GM12878 (cell line): ENCODE results near the gene ALDH1A2. TPM values are rescaled to one million over a fixed set of nuclear protein-coding genes. Genes with fewer than 3 reads are reported as not detected.

Experiments
- ATAC-seq: fragments of 200-7000 bp; cut with Tn5 transposase; 3 replicates; pipeline ENCODE4 v1.9.1; 2020; ENCODE audit warnings: mild to moderate bottlenecking, moderate library complexity
- BruUV-seq: library from RNA; stranded (reverse); fragments of 400-500 nt; replicated peaks from 2 replicates; lab custom pipeline; 2021; lab: Mats Ljungman, UMichigan
- CTCF ChIA-PET: fragments of 300-600 bp; sonication (Branson Sonifier 250); formaldehyde crosslinking; extraction: SDS; loops from one replicate; lab custom pipeline; 2021; ENCODE audit warnings: inconsistent platforms; lab: Yijun Ruan, JAX
- POLR2A ChIA-PET: fragments of 350-600 bp; formaldehyde crosslinking; extraction: SDS; loops from one replicate; lab custom pipeline; 2021; ENCODE audit warnings: inconsistent platforms; lab: Charles Lee
- RAD21 ChIA-PET: fragments of 300-600 bp; sonication (Branson Sonifier 250); formaldehyde crosslinking; loops from one replicate; lab custom pipeline; 2023; ENCODE audit warnings: antibody characterized with exemption; ENCODE audit not compliant: unreplicated experiment; lab: Charles Lee
- SMC1A ChIA-PET: fragments of 300-600 bp; sonication (Branson Sonifier 250); formaldehyde crosslinking; loops from one replicate; lab custom pipeline; 2023; ENCODE audit not compliant: unreplicated experiment, uncharacterized antibody; lab: Charles Lee
- DNase-seq: peaks from one replicate; pipeline ENCODE4 v3.0.0-alpha.2; 2011; ENCODE audit warnings: low read depth, low spot score
- FAIRE-seq: peaks from 3 replicates; lab custom pipeline; 2011; peaks lifted over from hg19 to GRCh38; lab: Jason Lieb, UNC
- H2AFZ ChIP-seq: 2 replicates; pipeline ENCODE4 v1.6.0; 2011; ENCODE audit warnings: low read depth, low read length, control low read depth; ENCODE audit not compliant: control insufficient read depth
- H3K27ac ChIP-seq: 2 replicates; pipeline ENCODE4 v1.5.1; 2011; ENCODE audit warnings: control low read depth; ENCODE audit not compliant: control insufficient read depth, insufficient read depth
- H3K27me3 ChIP-seq, 2 experiments: replicated peaks in 1 of 2; 2 replicates each; pipeline versions ENCODE4 v1.6.0 to v1.6.1; 2011; ENCODE audit warnings: low read length in 1 of 2; ENCODE audit not compliant: control insufficient read depth in 2 of 2, insufficient read depth in 2 of 2
- H3K36me3 ChIP-seq, 2 experiments: 2 replicates each; pipeline ENCODE4 v1.5.1; 2011; ENCODE audit warnings: low read length in 1 of 2; ENCODE audit not compliant: control insufficient read depth in 2 of 2, insufficient read depth in 2 of 2
- H3K4me1 ChIP-seq: 2 replicates; pipeline ENCODE4 v1.6.1; 2011; ENCODE audit warnings: mild to moderate bottlenecking, low read length, moderate library complexity, mixed read lengths; ENCODE audit not compliant: control insufficient read depth, insufficient read depth
- H3K4me2 ChIP-seq: 2 replicates; pipeline ENCODE4 v1.6.0; 2011; ENCODE audit warnings: control low read depth; ENCODE audit not compliant: control insufficient read depth, insufficient read depth
- H3K4me3 ChIP-seq: fragments of 200-600 bp; sonication (generic); 2 replicates; pipeline ENCODE4 v1.5.1; 2016
- H3K79me2 ChIP-seq: 2 replicates; pipeline ENCODE4 v1.6.0; 2011; ENCODE audit warnings: low read length; ENCODE audit not compliant: control insufficient read depth, insufficient read depth
- H3K9ac ChIP-seq: 2 replicates; pipeline ENCODE4 v1.8.0; 2011; ENCODE audit warnings: low read length, control low read depth, mixed read lengths; ENCODE audit not compliant: control insufficient read depth, insufficient read depth
- H3K9me3 ChIP-seq: replicated peaks from 3 replicates; pipeline ENCODE4 v1.5.1; 2011; ENCODE audit warnings: mild to moderate bottlenecking, low read length; ENCODE audit not compliant: control insufficient read depth, insufficient read depth
- H4K20me1 ChIP-seq: 2 replicates; pipeline ENCODE4 v1.6.0; 2011; ENCODE audit not compliant: control insufficient read depth, insufficient read depth
- ATF3 ChIP-seq: IDR thresholded peaks from 2 replicates; pipeline ENCODE4 v1.6.1; 2011; ENCODE audit warnings: low read depth, mild to moderate bottlenecking, low read length, moderate library complexity, borderline replicate concordance; ENCODE audit errors: extremely low read depth
- BCL11A ChIP-seq: IDR thresholded peaks from 2 replicates; pipeline ENCODE4 v1.6.1; 2011; ENCODE audit warnings: low read depth, low read length
- EGR1 ChIP-seq, 2 experiments: IDR thresholded peaks; 1 replicate in 1 of 2; 2 replicates in 1 of 2; pipeline ENCODE4 v1.6.1; 2011 to 2012; ENCODE audit warnings: low read depth in 2 of 2, low read length in 2 of 2, borderline replicate concordance in 1 of 2, mild to moderate bottlenecking in 1 of 2, moderate library complexity in 1 of 2
- ESRRA ChIP-seq: IDR thresholded peaks from 2 replicates; pipeline ENCODE4 v1.6.1; 2012; ENCODE audit warnings: mild to moderate bottlenecking, low read length, improper control_type of control experiment
- FOS ChIP-seq: IDR thresholded peaks from 3 replicates; pipeline ENCODE4 v1.6.1; 2011; ENCODE audit warnings: borderline replicate concordance; ENCODE audit not compliant: insufficient read length; ENCODE audit errors: extremely low read depth
- MEF2B ChIP-seq: fragments of 450-650 bp; IDR thresholded peaks from 2 replicates; pipeline ENCODE4 v1.6.1; 2018; ENCODE audit warnings: mild to moderate bottlenecking, moderate library complexity; ENCODE audit not compliant: partially characterized antibody, poor library complexity, severe bottlenecking
- NRF1 ChIP-seq: conservative IDR thresholded peaks from 2 replicates; pipeline ENCODE4 v1.6.1; 2011; ENCODE audit warnings: mild to moderate bottlenecking, low read depth, low read length, improper control_type of control experiment
- PRDM15 ChIP-seq: fragments of 450-650 bp; formaldehyde crosslinking; IDR thresholded peaks from 2 replicates; pipeline ENCODE4 v1.4.0; 2020; ENCODE audit warnings: mild to moderate bottlenecking, moderate library complexity
- RFX5 ChIP-seq: IDR thresholded peaks from 2 replicates; pipeline ENCODE4 v1.6.1; 2011; ENCODE audit warnings: low read depth, low read length, improper control_type of control experiment
- SUZ12 ChIP-seq: fragments of 200-600 bp; sonication (generic); IDR thresholded peaks from one replicate; pipeline ENCODE4 v1.6.1; 2018; ENCODE audit warnings: antibody characterized with exemption, mild to moderate bottlenecking; ENCODE audit not compliant: unreplicated experiment
- TAF1 ChIP-seq: IDR thresholded peaks from 2 replicates; pipeline ENCODE4 v1.6.1; 2011; ENCODE audit warnings: mild to moderate bottlenecking, low read depth, low read length, borderline replicate concordance
- TCF3 ChIP-seq: IDR thresholded peaks from 2 replicates; pipeline ENCODE4 v1.6.1; 2012; ENCODE audit warnings: low read depth, mild to moderate bottlenecking, low read length, borderline replicate concordance; ENCODE audit not compliant: insufficient read depth
- ZNF24 ChIP-seq: fragments of 450-650 bp; IDR thresholded peaks from 2 replicates; pipeline ENCODE4 v1.6.1; 2017; ENCODE audit warnings: antibody characterized with exemption, mild to moderate bottlenecking
- ZSCAN29 ChIP-seq: fragments of 450-650 bp; IDR thresholded peaks from 2 replicates; pipeline ENCODE4 v1.6.1; 2017; ENCODE audit warnings: mild to moderate bottlenecking, moderate library complexity
- ZZZ3 ChIP-seq: IDR thresholded peaks from 2 replicates; pipeline ENCODE4 v1.6.1; 2011; ENCODE audit warnings: low read depth; ENCODE audit not compliant: control insufficient read depth, insufficient read length
- WGBS: methylation state at CpG from one replicate; pipeline ENCODE4 v1.1.6; 2016; ENCODE audit warnings: low lambda C conversion rate; ENCODE audit not compliant: insufficient replicate concordance, insufficient coverage; ENCODE audit errors: missing lambda C conversion rate; 5-methylcytosine and 5-hydroxymethylcytosine counted together
- in situ Hi-C: fragments of 300-500 bp; cut with MboI; formaldehyde crosslinking; loops from 9 replicates; pipeline ENCODE4 v1.14.3; 2018; ENCODE audit warnings: mixed read lengths
- intact Hi-C: fragments of 100-400 bp; cut with micrococcal nuclease; formaldehyde crosslinking; loops from one replicate; pipeline ENCODE4 v1.14.2; 2022; ENCODE audit not compliant: unreplicated experiment
- polyA plus RNA-seq, 11 experiments: library from polyadenylated mRNA; depleted of rRNA in 4 of 11; unstranded in 6 of 11; stranded (reverse) in 5 of 11; fragments of >200 nt; fragmentation: Nextera tagmentation in 4 of 11; fragmentation: Illumina TruSeq in 1 of 11; extraction: Ambion mirVana in 4 of 11; extraction: Trizol in 1 of 11; gene quantifications; 1 replicate in 1 of 11; 2 replicates in 10 of 11; pipeline versions ENCODE4 v1.2.1 to v1.2.3, GENCODE V29; 2011 to 2016; ENCODE audit warnings: inconsistent platforms in 2 of 11, missing spikeins in 2 of 11, low read depth in 1 of 11
- total RNA-seq, 4 experiments: library from RNA; depleted of rRNA in 3 of 4; stranded (reverse); fragments of >200 nt in 3 of 4; fragmentation: Illumina TruSeq in 1 of 4; extraction: Trizol in 1 of 4; gene quantifications; 2 replicates each; pipeline versions ENCODE4 v1.2.1 to v1.2.3, GENCODE V29; 2013 to 2021
- TF ChIP-seq, protein P1 (sequence below), 3 experiments: IDR thresholded peaks in 2 of 3; conservative IDR thresholded peaks in 1 of 3; 2 replicates each; pipeline ENCODE4 v1.5.1; 2011; ENCODE audit warnings: low read depth in 3 of 3, low read length in 3 of 3, mild to moderate bottlenecking in 3 of 3, control low read depth in 2 of 3, moderate library complexity in 2 of 3, inconsistent platforms in 1 of 3, mixed read lengths in 1 of 3; ENCODE audit not compliant: control insufficient read depth in 2 of 3, insufficient read depth in 1 of 3; ENCODE audit errors: extremely low read depth in 1 of 3
- TF ChIP-seq, protein P2 (sequence below): IDR thresholded peaks from 2 replicates; pipeline ENCODE4 v1.6.1; 2011; ENCODE audit warnings: mild to moderate bottlenecking, low read depth, low read length, moderate library complexity; ENCODE audit not compliant: insufficient replicate concordance

The ALDH1A2 gene
- total and polyA plus RNA-seq, 10 of the 15 experiments (the other 5 are each of a cell fraction or from before 2014, with no cell fraction given), result 0.06 to 0.92 (median 0.18) TPM; not detected in 5

- no peak for DNase-seq
- Histone ChIP-seq H3K4me3 (no peak overlapping the region), H4K20me1 (no peaks in the 10 kb centered on the region), H3K27me3 (no peaks in the 10 kb centered on the region; a peak in 1 of 4 replicates), H3K79me2 (no peaks in the 10 kb centered on the region), H3K9ac (no peak overlapping the region), H3K27ac (no peak overlapping the region), H3K4me1 (no peaks in the 10 kb centered on the region), H3K36me3 (no peaks in the 10 kb centered on the region), H3K4me2 (no peak overlapping the region), H2AFZ (no peak overlapping the region), H3K9me3 (no peaks in the 10 kb centered on the region)
- no TSS peak for BruUV-seq
- ChIA-PET CTCF (interaction anchor here (3.6 kb wide), 1 partner anchor 34 kb away, joined by 12 read pairs; no protein-coding TSS in a partner anchor), SMC1A (no interaction called here), POLR2A (no interaction called here), RAD21 (no interaction called here)
- intact Hi-C loops (no loop called here), in situ Hi-C loops (no loop called here)
- FAIRE-seq, result no peak
- TF ChIP-seq PRDM15 (CRISPR knock-in tag) (no peak), RFX5 (no peak), BCL11A (no peak), ZNF24 (no peak), TAF1 (no peak), FOS (no peak), TCF3 (no peak), NRF1 (no peak), SUZ12 (no peak), EGR1 (IDR thresholded peaks at IDR 0.05; ENCODE audit: borderline replicate concordance in 1 of 2, low read depth in 2 of 2, low read length in 2 of 2) (no peak), MEF2B (no peak), ATF3 (no peak), ESRRA (no peak), ZSCAN29 (no peak), ZZZ3 (no peak)
- TF ChIP-seq, protein P1, sequence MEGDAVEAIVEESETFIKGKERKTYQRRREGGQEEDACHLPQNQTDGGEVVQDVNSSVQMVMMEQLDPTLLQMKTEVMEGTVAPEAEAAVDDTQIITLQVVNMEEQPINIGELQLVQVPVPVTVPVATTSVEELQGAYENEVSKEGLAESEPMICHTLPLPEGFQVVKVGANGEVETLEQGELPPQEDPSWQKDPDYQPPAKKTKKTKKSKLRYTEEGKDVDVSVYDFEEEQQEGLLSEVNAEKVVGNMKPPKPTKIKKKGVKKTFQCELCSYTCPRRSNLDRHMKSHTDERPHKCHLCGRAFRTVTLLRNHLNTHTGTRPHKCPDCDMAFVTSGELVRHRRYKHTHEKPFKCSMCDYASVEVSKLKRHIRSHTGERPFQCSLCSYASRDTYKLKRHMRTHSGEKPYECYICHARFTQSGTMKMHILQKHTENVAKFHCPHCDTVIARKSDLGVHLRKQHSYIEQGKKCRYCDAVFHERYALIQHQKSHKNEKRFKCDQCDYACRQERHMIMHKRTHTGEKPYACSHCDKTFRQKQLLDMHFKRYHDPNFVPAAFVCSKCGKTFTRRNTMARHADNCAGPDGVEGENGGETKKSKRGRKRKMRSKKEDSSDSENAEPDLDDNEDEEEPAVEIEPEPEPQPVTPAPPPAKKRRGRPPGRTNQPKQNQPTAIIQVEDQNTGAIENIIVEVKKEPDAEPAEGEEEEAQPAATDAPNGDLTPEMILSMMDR (IDR thresholded peaks at IDR 0.05 in 2 of 3, conservative IDR thresholded peaks at IDR 0.05 in 1 of 3; ENCODE audit: control insufficient read depth in 2 of 3, extremely low read depth in 1 of 3, insufficient read depth in 1 of 3, low read depth in 3 of 3, low read length in 3 of 3), result no peak
- TF ChIP-seq, protein P2, sequence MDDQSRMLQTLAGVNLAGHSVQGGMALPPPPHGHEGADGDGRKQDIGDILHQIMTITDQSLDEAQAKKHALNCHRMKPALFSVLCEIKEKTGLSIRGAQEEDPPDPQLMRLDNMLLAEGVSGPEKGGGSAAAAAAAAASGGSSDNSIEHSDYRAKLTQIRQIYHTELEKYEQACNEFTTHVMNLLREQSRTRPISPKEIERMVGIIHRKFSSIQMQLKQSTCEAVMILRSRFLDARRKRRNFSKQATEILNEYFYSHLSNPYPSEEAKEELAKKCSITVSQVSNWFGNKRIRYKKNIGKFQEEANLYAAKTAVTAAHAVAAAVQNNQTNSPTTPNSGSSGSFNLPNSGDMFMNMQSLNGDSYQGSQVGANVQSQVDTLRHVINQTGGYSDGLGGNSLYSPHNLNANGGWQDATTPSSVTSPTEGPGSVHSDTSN, result no peak
- 18% methylated on average over 4 of the region's 4 CpGs for WGBS
- ATAC-seq, result no peak
Observed at GRCh38 chr15:58036579-58036978, 28.9 kb downstream of the ALDH1A2 start.
